ENCODE measurements around the gene STK39. TPM values are rescaled to one million over a fixed set of nuclear protein-coding genes. Genes with fewer than 3 reads are reported as not detected.

STK39 gene
- total and polyA plus RNA-seq, 9 of the 15 experiments (the other 6 are each of a cell fraction or from before 2014, with no cell fraction given) = 0.19 to 0.76 (median 0.51) TPM

GRCh38 chr2:168184681-168185513 is 62.5 kb downstream of the STK39 start:
- no peaks in the 10 kb centered on the region for H3K79me2 ChIP-seq (ENCODE audit: control insufficient read depth, insufficient read depth, low read length)
- no peak overlapping the region for H3K4me2 ChIP-seq (ENCODE audit: insufficient read depth, low read length)
- no TSS peak for BruUV-seq (replicated peaks)
- ATAC-seq = no peak
- H3K9me1 ChIP-seq (ENCODE audit: control insufficient read depth, insufficient read depth, low read length) = no peaks in the 10 kb centered on the region
- no peaks in the 10 kb centered on the region for H3K4me1 ChIP-seq (replicated peaks in 1 of 2; ENCODE audit: control insufficient read depth in 2 of 2, insufficient read depth in 2 of 2, low read length in 2 of 2)
- FAIRE-seq = no peak
- DNase-seq (ENCODE audit: extremely low read depth in 1 of 4, low spot score in 3 of 4) = no peak
- H3K9me3 ChIP-seq (replicated peaks; ENCODE audit: control insufficient read depth, insufficient read depth, low read depth, low read length) = no peaks in the 10 kb centered on the region
- intact Hi-C loops (cut with micrococcal nuclease) (no loop called here), in situ Hi-C loops (cut with MboI) (no loop called here)
- no peak overlapping the region for H3K4me3 ChIP-seq
- 0% methylated on average over 4 of the region's 4 CpGs for WGBS (ENCODE audit: insufficient coverage, low coverage, missing lambda C conversion rate)
- POLR2A ChIA-PET = no interaction called here
- TF ChIP-seq ZNF407 (IDR thresholded peaks at IDR 0.05; ENCODE audit: low read depth) = no peak
- TF ChIP-seq SRF (CRISPR knock-in tag; IDR thresholded peaks at IDR 0.05) = no peak
- no peak for TF ChIP-seq CLOCK (CRISPR knock-in tag; IDR thresholded peaks at IDR 0.05; ENCODE audit: borderline replicate concordance)
- TF ChIP-seq ZBTB43 (CRISPR knock-in tag; IDR thresholded peaks at IDR 0.05) = no peak
- TF ChIP-seq IRF1 (CRISPR knock-in tag; IDR thresholded peaks at IDR 0.05; ENCODE audit: borderline replicate concordance) = no peak
- TF ChIP-seq SP2 (IDR thresholded peaks at IDR 0.05; ENCODE audit: extremely low read depth, low read depth, low read length, poor library complexity, severe bottlenecking) = no peak
- no peaks in the 10 kb centered on the region for H3K36me3 ChIP-seq (ENCODE audit: control insufficient read depth, insufficient read depth, low read length)
- no peak overlapping the region for H2AFZ ChIP-seq (ENCODE audit: low read depth, low read length)
- H3K27ac ChIP-seq (ENCODE audit: extremely low read depth, low read depth, low read length) = no peak overlapping the region
- CTCF ChIA-PET (ENCODE audit: low intra/inter-chr PET ratio) = no interaction called here
- peaks cover 2 to 4% of the 10 kb centered on the region in 2 experiments; a peak in 2 of 5 replicates for H3K27me3 ChIP-seq (ENCODE audit: control insufficient read depth in 2 of 2, insufficient read depth in 2 of 2, low read length in 2 of 2)
- no peaks in the 10 kb centered on the region for H4K20me1 ChIP-seq (replicated peaks; ENCODE audit: control insufficient read depth, insufficient read depth, low read length)
- no peak overlapping the region for H3K9ac ChIP-seq (ENCODE audit: insufficient read depth in 1 of 2, low read depth in 2 of 2, low read length in 2 of 2)

Data from K562 (cell line).